Vagina (tissue), 2 donors: ENCODE measurements around the gene PFKFB4.

Experiments
- CTCF ChIP-seq, 3 experiments: fragments of 450-650 bp in 2 of 3; fragments of 200-600 bp in 1 of 3; sonication (generic) in 1 of 3; IDR thresholded peaks; one replicate each; pipeline ENCODE4 v1.5.1; 2017 to 2019; ENCODE audit warnings: antibody characterized with exemption in 3 of 3, mild to moderate bottlenecking in 2 of 3, moderate library complexity in 2 of 3
- POLR2A ChIP-seq, 2 donors: fragments of 450-650 bp; IDR thresholded peaks; one replicate each; pipeline ENCODE4 v1.6.1; 2017; ENCODE audit warnings: antibody characterized with exemption in 2 of 2, mild to moderate bottlenecking in 2 of 2, moderate library complexity in 2 of 2
- POLR2AphosphoS5 ChIP-seq, 2 donors: sonication (generic); formaldehyde crosslinking; IDR thresholded peaks; one replicate each; pipeline ENCODE4 v1.9.0; 2017; ENCODE audit warnings: antibody characterized with exemption in 2 of 2, mild to moderate bottlenecking in 2 of 2, low read depth in 1 of 2; ENCODE audit not compliant: insufficient read depth in 1 of 2

GRCh38 chr3:48565591-48566400 lies 9.2 kb upstream of the PFKFB4 start:
- TF ChIP-seq CTCF (IDR thresholded peaks at IDR 0.05) (no peak), POLR2A (IDR thresholded peaks at IDR 0.05) (no peak), POLR2AphosphoS5 (IDR thresholded peaks at IDR 0.05; ENCODE audit: insufficient read depth in 1 of 2, low read depth in 1 of 2) (no peak)
